Measurements from ENCODE around the gene KLHL36.
A peak's percentile ranks its signal among the peaks of the same experiment; 100 is the strongest.

KLHL36 gene

GRCh38 chr16:84699712-84700445 lies 51.6 kb downstream of the KLHL36 start, which contains the start of gene USP10:
Gene USP10 (plus strand): TSS chr16:84700000. CDS start chr16:84700091, 91 bp downstream.
- DNase-seq = peak; percentile 91

- peak; percentile 47 for DNase-seq
These were observed 52.4 kb downstream of the KLHL36 start for GRCh38 chr16:84700446-84701300.

- no peak for DNase-seq
These were observed 55.4 kb downstream of the KLHL36 start for GRCh38 chr16:84703681-84704080.

- no peak for DNase-seq
These were observed 55.9 kb downstream of the KLHL36 start for GRCh38 chr16:84704253-84704652.

GRCh38 chr16:84706856-84707255 lies 58.5 kb downstream of the KLHL36 start:
- no peak for DNase-seq

- no peak for DNase-seq
These were observed 61.3 kb downstream of the KLHL36 start for GRCh38 chr16:84709609-84710008.

- no peak for DNase-seq
These were observed 62.4 kb downstream of the KLHL36 start for GRCh38 chr16:84710686-84711085.

Measured in hematopoietic multipotent progenitor cell treated with erythropoietin and hydrocortisone succinate and interleukin-3 and kit ligand, for 4 days (in vitro differentiated cells).